ENCODE measurements around the gene FLNB. TPM values are rescaled to one million over a fixed set of nuclear protein-coding genes. Genes with fewer than 3 reads are reported as not detected.

The FLNB gene
- total and polyA plus RNA-seq, 9 of the 15 experiments (the other 6 are each of a cell fraction or from before 2014, with no cell fraction given) = 9.4 to 48.1 (median 25.6) TPM

DNA sequence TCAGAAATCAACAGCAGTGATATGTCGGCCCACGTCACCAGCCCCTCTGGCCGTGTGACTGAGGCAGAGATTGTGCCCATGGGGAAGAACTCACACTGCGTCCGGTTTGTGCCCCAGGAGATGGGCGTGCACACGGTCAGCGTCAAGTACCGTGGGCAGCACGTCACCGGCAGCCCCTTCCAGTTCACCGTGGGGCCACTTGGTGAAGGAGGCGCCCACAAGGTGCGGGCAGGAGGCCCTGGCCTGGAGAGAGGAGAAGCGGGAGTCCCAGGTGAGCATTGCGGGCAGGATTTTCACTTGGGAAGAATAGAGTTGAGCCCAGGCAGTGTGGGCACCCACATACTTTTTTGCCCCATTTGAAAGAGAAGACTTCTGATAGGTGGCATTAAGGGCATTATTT, 145.1 kb downstream of the FLNB start:
- FAIRE-seq (no peak), ATAC-seq (no peak), DNase-seq (ENCODE audit: extremely low read depth in 1 of 4, low spot score in 3 of 4) (no peak)
- no peaks in the 10 kb centered on the region for H3K27me3 ChIP-seq (ENCODE audit: control insufficient read depth in 2 of 2, insufficient read depth in 2 of 2, low read length in 2 of 2)
- H3K36me3 ChIP-seq (ENCODE audit: control insufficient read depth, insufficient read depth, low read length) = peaks cover 65% of the 10 kb centered on the region; the same call in 2 of the 3 replicates
- no peak overlapping the region for H3K9ac ChIP-seq (ENCODE audit: insufficient read depth in 1 of 2, low read depth in 2 of 2, low read length in 2 of 2)
- H3K4me3 ChIP-seq = no peak overlapping the region
- intact Hi-C loops (cut with micrococcal nuclease) = no loop called here
- H3K27ac ChIP-seq (ENCODE audit: extremely low read depth, low read depth, low read length) = no peak overlapping the region
- H3K4me1 ChIP-seq (replicated peaks in 1 of 2; ENCODE audit: control insufficient read depth in 2 of 2, insufficient read depth in 2 of 2, low read length in 2 of 2) = no peaks in the 10 kb centered on the region
- ChIA-PET CTCF (ENCODE audit: low intra/inter-chr PET ratio) (no interaction called here), POLR2A (no interaction called here)
- H3K9me1 ChIP-seq (ENCODE audit: control insufficient read depth, insufficient read depth, low read length) = no peaks in the 10 kb centered on the region
- no TSS peak for BruUV-seq (replicated peaks)
- TF ChIP-seq LCOR (CRISPR knock-in tag; IDR thresholded peaks at IDR 0.05) (no peak), RBM22 (IDR thresholded peaks at IDR 0.05; ENCODE audit: low read depth, low read length, poor library complexity, severe bottlenecking) (peak; percentile 34), ZNF12 (CRISPR knock-in tag; IDR thresholded peaks at IDR 0.05) (no peak), SMAD2 (IDR thresholded peaks at IDR 0.05; ENCODE audit: low read depth, low read length) (no peak), ZFP1 (CRISPR knock-in tag; IDR thresholded peaks at IDR 0.05) (no peak), TRIM24 (IDR thresholded peaks at IDR 0.05) (no peak)
- TF ChIP-seq, protein P1, sequence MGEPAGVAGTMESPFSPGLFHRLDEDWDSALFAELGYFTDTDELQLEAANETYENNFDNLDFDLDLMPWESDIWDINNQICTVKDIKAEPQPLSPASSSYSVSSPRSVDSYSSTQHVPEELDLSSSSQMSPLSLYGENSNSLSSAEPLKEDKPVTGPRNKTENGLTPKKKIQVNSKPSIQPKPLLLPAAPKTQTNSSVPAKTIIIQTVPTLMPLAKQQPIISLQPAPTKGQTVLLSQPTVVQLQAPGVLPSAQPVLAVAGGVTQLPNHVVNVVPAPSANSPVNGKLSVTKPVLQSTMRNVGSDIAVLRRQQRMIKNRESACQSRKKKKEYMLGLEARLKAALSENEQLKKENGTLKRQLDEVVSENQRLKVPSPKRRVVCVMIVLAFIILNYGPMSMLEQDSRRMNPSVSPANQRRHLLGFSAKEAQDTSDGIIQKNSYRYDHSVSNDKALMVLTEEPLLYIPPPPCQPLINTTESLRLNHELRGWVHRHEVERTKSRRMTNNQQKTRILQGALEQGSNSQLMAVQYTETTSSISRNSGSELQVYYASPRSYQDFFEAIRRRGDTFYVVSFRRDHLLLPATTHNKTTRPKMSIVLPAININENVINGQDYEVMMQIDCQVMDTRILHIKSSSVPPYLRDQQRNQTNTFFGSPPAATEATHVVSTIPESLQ (CRISPR knock-in tag; IDR thresholded peaks at IDR 0.05) = no peak
- no peaks in the 10 kb centered on the region for H3K9me3 ChIP-seq (replicated peaks; ENCODE audit: control insufficient read depth, insufficient read depth, low read depth, low read length)
- WGBS (ENCODE audit: insufficient coverage, low coverage, missing lambda C conversion rate) = 94% methylated on average over 6 of the region's 16 CpGs
- in situ Hi-C loops (cut with MboI) = loop anchor here (25.0 kb wide), 1 partner anchor 141 kb away; the partner anchor contains the start of gene FLNB
- no peaks in the 10 kb centered on the region for H4K20me1 ChIP-seq (replicated peaks; ENCODE audit: control insufficient read depth, insufficient read depth, low read length)
- no peak overlapping the region for H2AFZ ChIP-seq (ENCODE audit: low read depth, low read length)
- H3K79me2 ChIP-seq (ENCODE audit: control insufficient read depth, insufficient read depth, low read length) = no peaks in the 10 kb centered on the region
- no peak overlapping the region for H3K4me2 ChIP-seq (ENCODE audit: insufficient read depth, low read length)

Measured in K562 (cell line).